ENCODE results near the gene UBR3.
"Not testable (repeated sequence)": the region's sequence is repeated elsewhere in the genome, so short reads cannot be mapped to it uniquely, and the experiment has no call there.

UBR3 gene

DNA sequence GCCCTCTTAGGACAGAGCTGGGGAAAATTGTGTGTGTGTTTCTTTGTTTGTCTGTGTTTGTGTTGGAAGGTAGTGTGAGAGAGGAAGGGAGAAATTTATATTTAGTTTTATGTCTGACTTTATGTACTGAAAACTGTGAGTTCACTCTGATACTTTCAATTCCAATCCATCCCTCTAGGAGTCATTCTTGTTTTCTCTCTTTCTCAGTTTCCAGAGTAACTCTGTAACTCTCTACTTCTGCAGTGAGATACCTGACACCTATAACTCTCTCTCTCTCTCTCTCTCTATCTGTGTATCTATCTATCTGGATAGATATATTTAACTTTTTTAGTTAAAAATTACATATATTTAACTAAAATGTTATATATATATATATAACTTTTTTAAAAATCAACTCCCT lies 128.7 kb downstream of the UBR3 start:
- TF ChIP-seq, protein P1, sequence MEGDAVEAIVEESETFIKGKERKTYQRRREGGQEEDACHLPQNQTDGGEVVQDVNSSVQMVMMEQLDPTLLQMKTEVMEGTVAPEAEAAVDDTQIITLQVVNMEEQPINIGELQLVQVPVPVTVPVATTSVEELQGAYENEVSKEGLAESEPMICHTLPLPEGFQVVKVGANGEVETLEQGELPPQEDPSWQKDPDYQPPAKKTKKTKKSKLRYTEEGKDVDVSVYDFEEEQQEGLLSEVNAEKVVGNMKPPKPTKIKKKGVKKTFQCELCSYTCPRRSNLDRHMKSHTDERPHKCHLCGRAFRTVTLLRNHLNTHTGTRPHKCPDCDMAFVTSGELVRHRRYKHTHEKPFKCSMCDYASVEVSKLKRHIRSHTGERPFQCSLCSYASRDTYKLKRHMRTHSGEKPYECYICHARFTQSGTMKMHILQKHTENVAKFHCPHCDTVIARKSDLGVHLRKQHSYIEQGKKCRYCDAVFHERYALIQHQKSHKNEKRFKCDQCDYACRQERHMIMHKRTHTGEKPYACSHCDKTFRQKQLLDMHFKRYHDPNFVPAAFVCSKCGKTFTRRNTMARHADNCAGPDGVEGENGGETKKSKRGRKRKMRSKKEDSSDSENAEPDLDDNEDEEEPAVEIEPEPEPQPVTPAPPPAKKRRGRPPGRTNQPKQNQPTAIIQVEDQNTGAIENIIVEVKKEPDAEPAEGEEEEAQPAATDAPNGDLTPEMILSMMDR (IDR thresholded peaks at IDR 0.05; ENCODE audit: insufficient read depth, low read depth, low read length, missing control alignments) = no peak
- H3K4me3 ChIP-seq (ENCODE audit: low read depth, low read length) = no peak overlapping the region
- peak; percentile 16 for DNase-seq (ENCODE audit: low read depth)

DNA sequence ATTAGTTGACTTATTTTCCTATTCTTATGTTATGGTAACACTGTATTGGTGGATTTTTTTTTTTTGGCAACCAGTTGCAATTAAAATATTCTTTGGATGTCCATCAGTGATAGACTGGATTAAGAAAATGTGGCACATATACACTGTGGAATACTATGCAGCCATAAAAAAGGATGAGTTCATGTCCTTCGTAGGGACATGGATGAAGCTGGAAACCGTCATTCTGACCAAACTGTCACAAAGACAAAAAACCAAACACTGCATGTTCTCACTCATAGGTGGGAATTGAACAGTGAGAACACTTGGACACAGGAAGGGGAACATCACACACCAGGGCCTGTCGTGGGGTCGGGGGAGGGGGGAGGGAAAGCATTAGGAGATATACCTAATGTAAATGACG lies 130.0 kb downstream of the UBR3 start:
- not testable (repeated sequence) for H3K4me3 ChIP-seq (ENCODE audit: low read depth, low read length); DNase-seq (ENCODE audit: low read depth)

DNA sequence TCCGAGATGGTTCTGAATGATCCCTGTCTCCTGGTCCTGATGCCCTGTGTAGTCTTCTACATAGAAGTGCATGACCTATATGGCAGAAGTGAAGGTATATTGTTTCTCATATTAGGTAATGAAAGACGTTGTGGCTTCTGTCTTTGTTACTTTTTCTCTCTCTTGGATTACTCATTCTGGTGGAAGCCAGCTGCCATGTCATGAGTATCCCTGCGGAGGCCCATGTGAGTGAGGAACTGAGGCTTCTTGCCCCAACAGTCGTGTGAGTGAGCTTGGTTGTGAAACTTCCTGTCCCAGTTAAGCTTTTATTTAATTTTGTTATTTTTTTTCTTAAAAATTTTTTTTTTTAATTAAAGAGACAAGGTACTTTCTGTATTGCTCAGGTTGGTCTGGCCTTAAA lies 134.7 kb downstream of the UBR3 start:
- DNase-seq (ENCODE audit: low read depth) = no peak
- no peak overlapping the region for H3K4me3 ChIP-seq (ENCODE audit: low read depth, low read length)
- TF ChIP-seq, protein P1 (IDR thresholded peaks at IDR 0.05; ENCODE audit: insufficient read depth, low read depth, low read length, missing control alignments) = no peak

DNA sequence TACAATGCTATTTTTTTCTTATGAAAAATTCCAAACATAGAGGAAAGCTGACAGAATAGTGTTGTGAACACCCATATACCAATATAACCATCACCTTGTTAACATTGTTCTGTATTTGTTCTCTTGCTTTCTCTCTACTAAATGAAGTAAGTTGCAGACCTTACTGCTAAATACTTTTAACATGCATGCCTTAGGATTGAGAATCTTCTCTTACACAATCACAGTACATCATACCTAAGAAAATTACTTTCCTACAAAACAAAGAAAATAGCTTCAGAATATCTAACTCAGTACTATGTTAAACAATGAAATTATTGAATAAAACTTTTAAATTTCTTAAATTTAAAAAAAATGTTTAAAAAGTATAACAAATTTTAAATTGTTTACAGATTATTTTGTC lies 136.5 kb downstream of the UBR3 start:
- DNase-seq (ENCODE audit: low read depth) = no peak
- no peak overlapping the region for H3K4me3 ChIP-seq (ENCODE audit: low read depth, low read length)
- TF ChIP-seq, protein P1 (IDR thresholded peaks at IDR 0.05; ENCODE audit: insufficient read depth, low read depth, low read length, missing control alignments) = no peak

DNA sequence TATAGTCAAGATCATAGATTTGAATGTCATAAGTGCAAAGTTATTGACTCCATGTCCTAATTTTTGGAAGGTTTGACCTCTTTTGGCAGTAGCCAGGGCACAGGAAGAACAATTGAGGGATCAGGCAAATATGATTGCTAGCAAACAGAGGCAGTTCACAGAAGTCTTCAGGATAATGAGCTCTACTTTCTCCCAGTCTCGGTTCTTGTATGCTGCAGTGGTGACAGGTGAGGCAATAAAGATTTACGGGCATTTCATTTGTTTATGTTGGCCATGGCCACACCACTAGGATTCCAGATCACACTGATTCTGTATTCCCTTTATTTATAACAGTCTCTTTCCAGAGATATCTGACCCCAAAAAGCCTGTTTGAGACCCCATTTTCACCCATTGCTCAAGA lies 137.5 kb downstream of the UBR3 start:
- DNase-seq (ENCODE audit: low read depth) = no peak
- H3K4me3 ChIP-seq (ENCODE audit: low read depth, low read length) = no peak overlapping the region
- TF ChIP-seq, protein P1 (IDR thresholded peaks at IDR 0.05; ENCODE audit: insufficient read depth, low read depth, low read length, missing control alignments) = no peak

DNA sequence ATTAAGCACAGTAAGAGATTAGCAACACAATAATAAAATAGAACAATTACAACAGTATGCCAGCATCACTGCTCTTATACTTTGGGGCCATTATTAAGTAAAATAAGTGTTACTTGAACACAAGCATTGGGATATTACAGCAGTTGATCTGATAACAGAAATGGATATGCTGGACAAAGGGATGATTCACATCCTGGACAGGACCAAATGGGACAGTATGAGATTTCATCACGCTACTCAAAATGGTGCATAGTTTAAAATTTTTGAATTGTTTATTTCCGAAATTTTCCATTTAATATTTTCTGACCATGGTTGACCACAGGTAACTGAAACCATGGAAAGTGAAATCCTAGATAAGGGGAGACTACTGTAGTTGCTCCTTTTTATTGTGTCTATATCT lies 138.2 kb downstream of the UBR3 start:
- DNase-seq (ENCODE audit: low read depth) = no peak
- TF ChIP-seq, protein P1 (IDR thresholded peaks at IDR 0.05; ENCODE audit: insufficient read depth, low read depth, low read length, missing control alignments) = no peak
- no peak overlapping the region for H3K4me3 ChIP-seq (ENCODE audit: low read depth, low read length)

DNA sequence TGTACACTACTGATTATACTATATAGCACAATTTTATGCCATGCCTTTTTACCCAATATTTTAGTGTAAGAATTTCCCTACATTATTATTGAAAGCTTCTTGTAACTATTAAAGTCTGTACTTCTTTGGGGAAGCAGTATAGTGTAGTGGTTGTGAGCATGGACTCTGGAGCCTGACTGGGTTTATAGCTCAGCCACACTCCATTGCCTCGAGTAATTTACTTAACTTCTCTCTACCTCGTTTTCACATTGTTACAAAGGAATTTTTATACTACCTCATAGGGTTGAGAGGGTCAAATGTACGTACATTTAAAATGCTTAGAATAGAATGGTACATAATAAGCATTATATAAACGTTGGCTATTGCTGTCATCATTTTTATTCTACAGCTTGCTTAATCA lies 139.2 kb downstream of the UBR3 start:
- TF ChIP-seq, protein P1 (IDR thresholded peaks at IDR 0.05; ENCODE audit: insufficient read depth, low read depth, low read length, missing control alignments) = no peak
- no peak for DNase-seq (ENCODE audit: low read depth)
- no peak overlapping the region for H3K4me3 ChIP-seq (ENCODE audit: low read depth, low read length)

DNA sequence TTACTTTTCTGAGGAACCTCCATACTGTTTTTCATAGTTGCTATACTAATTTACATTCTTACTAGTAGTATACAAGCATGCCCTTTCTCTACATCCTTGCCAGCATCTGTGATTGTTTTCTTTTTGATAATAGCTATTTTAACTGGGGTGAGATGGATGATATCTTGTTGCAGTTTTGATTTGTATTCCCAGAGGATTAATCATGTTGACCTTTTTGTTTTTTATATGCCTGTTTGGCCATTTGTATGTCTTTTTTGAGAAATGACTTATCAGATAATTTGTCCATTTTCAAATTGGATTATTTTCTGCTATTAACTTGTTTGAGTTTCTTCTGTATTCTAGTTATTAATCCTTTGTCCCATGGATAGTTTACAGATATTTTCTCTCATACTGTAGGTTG lies 141.5 kb downstream of the UBR3 start:
- DNase-seq (ENCODE audit: low read depth) = no peak
- TF ChIP-seq, protein P1 (IDR thresholded peaks at IDR 0.05; ENCODE audit: insufficient read depth, low read depth, low read length, missing control alignments) = no peak
- H3K4me3 ChIP-seq (ENCODE audit: low read depth, low read length) = no peak overlapping the region
